OCI-LY1 (cell line): Measurements from ENCODE around the gene SNX1.
"Not testable (repeated sequence)": the region's sequence is repeated elsewhere in the genome, so short reads cannot be mapped to it uniquely, and the experiment has no call there.

ENCODE experiments used
- H2AFZ ChIP-seq: fragments of 200-600 bp; sonication (generic), shearing (Covaris generic); 2 replicates; pipeline ENCODE4 v1.6.0; 2014; ENCODE audit warnings: antibody characterized with exemption, mild to moderate bottlenecking, low read length
- H3F3A ChIP-seq: fragments of 200-600 bp; sonication (generic), shearing (Covaris generic); 2 replicates; pipeline ENCODE4 v1.6.0; 2014; ENCODE audit warnings: mild to moderate bottlenecking, antibody characterized with exemption, low read length, moderate library complexity; ENCODE audit not compliant: insufficient read depth
- H3K27ac ChIP-seq: fragments of 200-600 bp; sonication (generic); 2 replicates; pipeline ENCODE4 v1.5.1; 2014; ENCODE audit warnings: low read length, mixed run types, mild to moderate bottlenecking, low read depth; ENCODE audit not compliant: poor library complexity, severe bottlenecking
- H3K27me3 ChIP-seq: fragments of 200-600 bp; sonication (generic); 2 replicates; pipeline ENCODE4 v1.6.0; 2014; ENCODE audit warnings: antibody characterized with exemption, mild to moderate bottlenecking, low read length, moderate library complexity; ENCODE audit not compliant: insufficient read depth
- H3K36me3 ChIP-seq: fragments of 200-600 bp; sonication (generic); 2 replicates; pipeline ENCODE4 v1.6.1; 2014; ENCODE audit warnings: mild to moderate bottlenecking, antibody characterized with exemption, low read length, moderate library complexity, mixed read lengths; ENCODE audit not compliant: insufficient read depth
- H3K4me1 ChIP-seq: fragments of 200-600 bp; sonication (generic); 2 replicates; pipeline ENCODE4 v1.5.1; 2014; ENCODE audit warnings: mild to moderate bottlenecking, low read length, moderate library complexity; ENCODE audit not compliant: insufficient read depth, severe bottlenecking
- H3K4me2 ChIP-seq: fragments of 200-600 bp; sonication (generic), shearing (Covaris generic); 2 replicates; pipeline ENCODE4 v1.6.1; 2014; ENCODE audit warnings: low read length
- H3K4me3 ChIP-seq: fragments of 200-600 bp; sonication (generic); 2 replicates; pipeline ENCODE4 v1.5.1; 2014; ENCODE audit warnings: low read length, low read depth, mild to moderate bottlenecking, mixed read lengths; ENCODE audit not compliant: poor library complexity, severe bottlenecking
- H3K79me2 ChIP-seq: fragments of 200-600 bp; shearing (Covaris generic); 2 replicates; pipeline ENCODE4 v1.6.1; 2016; ENCODE audit warnings: mixed run types, low read length, mixed read lengths; ENCODE audit not compliant: insufficient read depth
- H3K9ac ChIP-seq: fragments of 200-600 bp; sonication (generic), shearing (Covaris generic); 2 replicates; pipeline ENCODE4 v1.6.1; 2014; ENCODE audit warnings: mild to moderate bottlenecking, low read length, mixed read lengths
- H3K9me2 ChIP-seq: fragments of 200-600 bp; sonication (generic), shearing (Covaris generic); 2 replicates; pipeline ENCODE4 v1.6.1; 2014; ENCODE audit warnings: low read depth, mild to moderate bottlenecking, low read length, mixed read lengths
- H3K9me3 ChIP-seq: fragments of 200-600 bp; shearing (Covaris generic); 2 replicates; pipeline ENCODE4 v1.6.1; 2014; ENCODE audit warnings: low read length, mixed read lengths
- H4K20me1 ChIP-seq: fragments of 200-600 bp; sonication (generic), shearing (Covaris generic); 2 replicates; pipeline ENCODE4 v1.6.0; 2016; ENCODE audit warnings: mild to moderate bottlenecking, low read length; ENCODE audit not compliant: insufficient read depth
- EZH2 ChIP-seq: fragments of 200-600 bp; sonication (generic), shearing (Covaris generic); IDR thresholded peaks from 2 replicates; pipeline ENCODE4 v1.8.0; 2017; ENCODE audit warnings: borderline replicate concordance, mixed run types, mild to moderate bottlenecking, antibody characterized with exemption, low read length, moderate library complexity, mixed read lengths
- TF ChIP-seq, protein P1 (sequence below): fragments of 200-600 bp; sonication (generic), shearing (Covaris generic); IDR thresholded peaks from 2 replicates; pipeline ENCODE4 v1.5.1; 2017; ENCODE audit warnings: mild to moderate bottlenecking, antibody characterized with exemption, low read length, moderate library complexity, mixed read lengths

Gene SNX1

DNA sequence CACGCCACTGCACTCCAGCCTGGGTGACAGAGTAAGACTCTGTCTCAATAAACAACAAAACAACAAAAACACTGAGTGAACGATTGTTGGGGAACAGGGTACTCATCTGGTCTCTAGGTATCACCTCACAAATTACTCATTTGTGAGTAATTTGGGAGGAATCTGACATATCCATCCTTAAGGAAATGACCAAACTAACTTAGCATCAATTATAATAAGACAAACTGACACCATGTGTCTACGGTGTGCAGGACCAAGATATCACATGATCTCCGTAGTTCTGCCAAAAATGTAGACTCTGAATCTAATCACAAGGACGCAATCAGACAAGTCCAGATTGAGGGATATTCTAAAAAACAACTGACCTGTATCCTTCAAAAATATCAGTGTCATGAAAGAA lies 37.5 kb upstream of the SNX1 start:
- H3K27me3 ChIP-seq = no peaks in the 10 kb centered on the region
- no peaks in the 10 kb centered on the region for H3K9me3 ChIP-seq
- H3K9ac ChIP-seq = no peak overlapping the region
- H3K4me1 ChIP-seq = no peaks in the 10 kb centered on the region
- H3K4me2 ChIP-seq = no peak overlapping the region
- no peaks in the 10 kb centered on the region for H3F3A ChIP-seq
- TF ChIP-seq EZH2 = no peak
- TF ChIP-seq, protein P1, sequence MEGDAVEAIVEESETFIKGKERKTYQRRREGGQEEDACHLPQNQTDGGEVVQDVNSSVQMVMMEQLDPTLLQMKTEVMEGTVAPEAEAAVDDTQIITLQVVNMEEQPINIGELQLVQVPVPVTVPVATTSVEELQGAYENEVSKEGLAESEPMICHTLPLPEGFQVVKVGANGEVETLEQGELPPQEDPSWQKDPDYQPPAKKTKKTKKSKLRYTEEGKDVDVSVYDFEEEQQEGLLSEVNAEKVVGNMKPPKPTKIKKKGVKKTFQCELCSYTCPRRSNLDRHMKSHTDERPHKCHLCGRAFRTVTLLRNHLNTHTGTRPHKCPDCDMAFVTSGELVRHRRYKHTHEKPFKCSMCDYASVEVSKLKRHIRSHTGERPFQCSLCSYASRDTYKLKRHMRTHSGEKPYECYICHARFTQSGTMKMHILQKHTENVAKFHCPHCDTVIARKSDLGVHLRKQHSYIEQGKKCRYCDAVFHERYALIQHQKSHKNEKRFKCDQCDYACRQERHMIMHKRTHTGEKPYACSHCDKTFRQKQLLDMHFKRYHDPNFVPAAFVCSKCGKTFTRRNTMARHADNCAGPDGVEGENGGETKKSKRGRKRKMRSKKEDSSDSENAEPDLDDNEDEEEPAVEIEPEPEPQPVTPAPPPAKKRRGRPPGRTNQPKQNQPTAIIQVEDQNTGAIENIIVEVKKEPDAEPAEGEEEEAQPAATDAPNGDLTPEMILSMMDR = no peak
- no peaks in the 10 kb centered on the region for H3K36me3 ChIP-seq
- H3K79me2 ChIP-seq = no peaks in the 10 kb centered on the region
- no peak overlapping the region for H3K27ac ChIP-seq
- H3K9me2 ChIP-seq = no peaks in the 10 kb centered on the region
- no peaks in the 10 kb centered on the region for H4K20me1 ChIP-seq
- no peak overlapping the region for H2AFZ ChIP-seq
- H3K4me3 ChIP-seq = no peak overlapping the region

DNA sequence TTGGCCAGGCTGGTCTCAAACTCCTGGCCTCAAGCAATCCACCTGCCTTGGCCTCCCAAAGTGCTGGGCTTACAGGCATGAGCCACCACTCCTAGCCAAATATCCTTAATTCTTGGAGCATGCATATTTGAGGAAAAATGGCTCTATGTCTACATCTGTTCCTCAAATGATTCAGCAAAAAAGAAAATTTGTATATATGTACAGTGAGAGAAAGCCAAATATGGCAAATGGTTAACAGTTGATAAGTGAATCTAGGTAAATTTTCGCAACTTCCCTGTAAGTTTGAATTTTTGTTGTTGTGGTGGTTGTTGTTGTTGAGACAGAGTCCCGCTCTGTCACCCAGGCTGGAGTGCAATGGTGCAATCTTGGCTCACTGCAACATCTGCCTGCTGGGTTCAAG lies 36.7 kb upstream of the SNX1 start:
- not testable (repeated sequence) for H3K9me3 ChIP-seq, H3K9me2 ChIP-seq, H3K4me3 ChIP-seq, H2AFZ ChIP-seq, H3K79me2 ChIP-seq, H4K20me1 ChIP-seq, H3K9ac ChIP-seq, H3K27me3 ChIP-seq, H3F3A ChIP-seq, H3K4me1 ChIP-seq, H3K27ac ChIP-seq, H3K4me2 ChIP-seq, H3K36me3 ChIP-seq

DNA sequence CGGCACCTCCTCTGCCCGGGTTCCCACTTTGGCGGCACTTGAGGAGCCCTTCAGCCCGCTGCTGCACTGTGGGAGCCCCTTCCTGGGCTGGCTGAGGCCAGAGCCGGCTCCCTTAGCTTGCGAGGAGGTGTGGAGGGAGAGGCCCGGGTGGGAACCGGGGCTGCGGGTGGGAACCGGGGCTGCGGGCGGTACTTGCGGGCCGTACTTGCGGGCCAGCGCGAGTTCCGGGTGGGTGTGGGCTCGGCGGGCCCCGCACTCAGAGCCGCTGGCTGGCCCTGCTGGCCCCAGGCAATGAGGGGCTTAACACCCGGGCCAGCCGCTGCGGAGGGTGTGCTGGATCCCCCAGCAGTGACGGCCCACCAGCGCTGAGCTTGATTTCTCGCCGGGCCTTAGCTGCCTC lies 35.1 kb upstream of the SNX1 start:
- Histone ChIP-seq H3K79me2 (no peaks in the 10 kb centered on the region), H3K27ac (no peak overlapping the region), H3F3A (no peaks in the 10 kb centered on the region), H3K27me3 (no peaks in the 10 kb centered on the region), H3K36me3 (no peaks in the 10 kb centered on the region), H2AFZ (no peak overlapping the region), H3K9me2 (no peaks in the 10 kb centered on the region), H3K4me1 (no peaks in the 10 kb centered on the region), H3K9me3 (no peaks in the 10 kb centered on the region), H3K4me3 (no peak overlapping the region), H3K4me2 (no peak overlapping the region), H4K20me1 (no peaks in the 10 kb centered on the region), H3K9ac (no peak overlapping the region)
- TF ChIP-seq EZH2 = no peak
- TF ChIP-seq, protein P1 = no peak

DNA sequence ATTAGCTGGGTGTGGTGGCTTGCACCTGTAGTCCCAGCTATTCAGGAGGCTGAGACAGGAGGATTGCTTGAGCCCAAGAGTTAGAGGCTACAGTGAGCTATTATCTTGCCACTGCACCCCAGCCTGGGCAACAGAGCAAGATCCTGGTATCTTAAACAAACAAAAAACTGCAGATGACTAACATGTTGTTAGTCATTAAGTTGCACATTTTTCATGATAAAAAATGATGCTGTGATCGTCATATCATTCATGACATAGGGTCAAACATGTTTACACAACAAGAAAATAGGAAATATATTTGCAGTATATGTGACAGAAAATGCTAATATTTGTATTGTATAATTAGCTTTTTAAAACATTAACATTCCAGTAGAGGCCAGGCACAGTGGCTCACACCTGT lies 29.3 kb upstream of the SNX1 start:
- Histone ChIP-seq H3K27me3 (no peaks in the 10 kb centered on the region), H3K4me1 (peaks cover 6% of the 10 kb centered on the region), H3K9ac (no peak overlapping the region), H3K9me2 (no peaks in the 10 kb centered on the region), H3F3A (no peaks in the 10 kb centered on the region), H3K27ac (no peak overlapping the region), H3K9me3 (no peaks in the 10 kb centered on the region), H3K79me2 (no peaks in the 10 kb centered on the region), H2AFZ (no peak overlapping the region), H4K20me1 (no peaks in the 10 kb centered on the region), H3K4me2 (no peak overlapping the region), H3K36me3 (peaks cover 6% of the 10 kb centered on the region; the same call in 1 of the 2 replicates), H3K4me3 (no peak overlapping the region)
- TF ChIP-seq EZH2 = no peak
- TF ChIP-seq, protein P1 = no peak
